Chondrocyte (in vitro differentiated cells): ENCODE results near the gene HNRNPDL. TPM values are rescaled to one million over a fixed set of nuclear protein-coding genes. Genes with fewer than 3 reads are reported as not detected.
A peak's percentile ranks its signal among the peaks of the same experiment; 100 is the strongest.

Experiments
- DNase-seq: peaks from one replicate; pipeline ENCODE4 v3.0.0; 2021; ENCODE audit warnings: mixed read lengths, low spot score
- H3K27ac Mint-ChIP-seq: one replicate; pipeline ENCODE4 v1.8.0; 2021; ENCODE audit warnings: mild to moderate bottlenecking, moderate library complexity, mixed read lengths; ENCODE audit not compliant: unreplicated experiment
- H3K27me3 Mint-ChIP-seq: 2 replicates; pipeline ENCODE4 v1.8.0; 2021; ENCODE audit warnings: low read depth, mixed read lengths
- H3K36me3 Mint-ChIP-seq: 2 replicates; pipeline ENCODE4 v1.8.0; 2021; ENCODE audit warnings: low read depth, mixed read lengths
- H3K4me1 Mint-ChIP-seq: 2 replicates; pipeline ENCODE4 v1.8.0; 2021; ENCODE audit warnings: low read depth, mild to moderate bottlenecking, mixed read lengths
- H3K4me3 Mint-ChIP-seq: one replicate; pipeline ENCODE4 v1.8.0; 2021; ENCODE audit warnings: mild to moderate bottlenecking, moderate library complexity, mixed read lengths; ENCODE audit not compliant: unreplicated experiment
- H3K9me3 Mint-ChIP-seq: 2 replicates; pipeline ENCODE4 v1.8.0; 2021; ENCODE audit warnings: low read depth, mixed read lengths
- total RNA-seq: library from RNA; stranded (reverse); gene quantifications from 3 replicates; pipeline ENCODE4 v1.2.1, GENCODE V29; 2021
- TF ChIP-seq, protein P1 (sequence below): fragments of 200-600 bp; sonication (generic); IDR thresholded peaks from 2 replicates; pipeline ENCODE4 v1.5.0; 2021; ENCODE audit warnings: antibody characterized with exemption, mild to moderate bottlenecking, moderate library complexity

HNRNPDL gene
- total RNA-seq, 1 donor from 2014 or later: 211 TPM

DNA sequence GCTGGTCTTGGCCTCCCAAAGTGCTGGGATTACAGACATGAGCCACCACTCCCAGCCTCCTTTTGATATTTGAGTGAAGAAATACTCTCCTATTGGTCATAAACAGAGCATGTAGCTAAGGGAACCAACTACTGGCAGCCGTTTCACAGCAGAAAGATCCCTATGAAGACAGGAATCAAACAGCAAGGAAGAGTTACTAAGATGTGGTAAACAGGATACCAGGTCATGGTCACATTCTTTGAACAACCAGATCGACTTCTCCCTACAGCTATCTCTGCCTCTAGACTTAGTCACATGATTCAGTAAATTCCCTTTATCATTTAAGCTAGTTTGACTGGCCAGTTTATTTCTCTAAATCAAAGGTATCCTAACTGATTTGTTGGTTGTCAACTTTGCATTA lies 47.5 kb downstream of the HNRNPDL start:
- Mint-ChIP-seq H3K36me3 (peaks cover 3% of the 10 kb centered on the region), H3K4me3 (no peak overlapping the region), H3K9me3 (peaks cover 8% of the 10 kb centered on the region), H3K27ac (no peak overlapping the region), H3K4me1 (peaks cover 5% of the 10 kb centered on the region), H3K27me3 (no peaks in the 10 kb centered on the region)
- no peak for DNase-seq
- TF ChIP-seq, protein P1, sequence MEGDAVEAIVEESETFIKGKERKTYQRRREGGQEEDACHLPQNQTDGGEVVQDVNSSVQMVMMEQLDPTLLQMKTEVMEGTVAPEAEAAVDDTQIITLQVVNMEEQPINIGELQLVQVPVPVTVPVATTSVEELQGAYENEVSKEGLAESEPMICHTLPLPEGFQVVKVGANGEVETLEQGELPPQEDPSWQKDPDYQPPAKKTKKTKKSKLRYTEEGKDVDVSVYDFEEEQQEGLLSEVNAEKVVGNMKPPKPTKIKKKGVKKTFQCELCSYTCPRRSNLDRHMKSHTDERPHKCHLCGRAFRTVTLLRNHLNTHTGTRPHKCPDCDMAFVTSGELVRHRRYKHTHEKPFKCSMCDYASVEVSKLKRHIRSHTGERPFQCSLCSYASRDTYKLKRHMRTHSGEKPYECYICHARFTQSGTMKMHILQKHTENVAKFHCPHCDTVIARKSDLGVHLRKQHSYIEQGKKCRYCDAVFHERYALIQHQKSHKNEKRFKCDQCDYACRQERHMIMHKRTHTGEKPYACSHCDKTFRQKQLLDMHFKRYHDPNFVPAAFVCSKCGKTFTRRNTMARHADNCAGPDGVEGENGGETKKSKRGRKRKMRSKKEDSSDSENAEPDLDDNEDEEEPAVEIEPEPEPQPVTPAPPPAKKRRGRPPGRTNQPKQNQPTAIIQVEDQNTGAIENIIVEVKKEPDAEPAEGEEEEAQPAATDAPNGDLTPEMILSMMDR: no peak

- H3K27ac Mint-ChIP-seq: no peak overlapping the region
- H3K4me1 Mint-ChIP-seq: peaks cover 7% of the 10 kb centered on the region
- H3K27me3 Mint-ChIP-seq: no peaks in the 10 kb centered on the region
- peaks cover 8% of the 10 kb centered on the region for H3K9me3 Mint-ChIP-seq
- H3K4me3 Mint-ChIP-seq: no peak overlapping the region
- DNase-seq: no peak
- TF ChIP-seq, protein P1: no peak
- peaks cover 4% of the 10 kb centered on the region for H3K36me3 Mint-ChIP-seq
Measured at GRCh38 chr4:82381661-82382296, 48.5 kb downstream of the HNRNPDL start.

- peak overlapping the region; percentile 36 for H3K27ac Mint-ChIP-seq
- H3K27me3 Mint-ChIP-seq: no peaks in the 10 kb centered on the region
- TF ChIP-seq, protein P1: no peak
- peaks cover 6% of the 10 kb centered on the region for H3K36me3 Mint-ChIP-seq
- peaks cover 11% of the 10 kb centered on the region for H3K4me1 Mint-ChIP-seq
- DNase-seq: no peak
- no peak overlapping the region for H3K4me3 Mint-ChIP-seq
- H3K9me3 Mint-ChIP-seq: peaks cover 8% of the 10 kb centered on the region
Measured at GRCh38 chr4:82381235-82381634, 49.0 kb downstream of the HNRNPDL start.

DNA sequence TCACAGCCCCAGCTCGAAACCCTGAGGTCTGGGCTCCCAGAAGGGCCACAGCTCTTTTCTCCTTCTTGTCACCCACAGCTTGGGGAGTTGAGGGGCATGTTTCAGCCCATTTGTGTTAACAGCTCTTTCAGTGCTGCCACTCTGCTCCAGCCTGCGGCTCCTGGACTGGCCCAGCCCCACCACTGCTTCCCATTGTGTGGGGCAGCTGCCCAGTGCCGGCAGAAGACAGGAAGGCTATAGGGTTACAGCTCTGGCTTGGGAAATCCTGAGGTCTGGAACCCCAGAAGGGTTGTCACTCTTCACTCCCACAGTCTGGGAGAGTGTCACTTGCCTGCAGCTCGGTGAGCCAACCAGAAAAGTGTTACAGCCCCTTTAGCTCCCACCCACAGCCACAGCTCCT lies 49.4 kb downstream of the HNRNPDL start:
- DNase-seq: peak; percentile 63
- Mint-ChIP-seq H3K27ac (no peak overlapping the region), H3K9me3 (peaks cover 6% of the 10 kb centered on the region), H3K4me3 (no peak overlapping the region), H3K4me1 (peaks cover 15% of the 10 kb centered on the region), H3K27me3 (no peaks in the 10 kb centered on the region), H3K36me3 (peaks cover 6% of the 10 kb centered on the region)
- TF ChIP-seq, protein P1: no peak

- H3K27me3 Mint-ChIP-seq: no peaks in the 10 kb centered on the region
- no peak overlapping the region for H3K4me3 Mint-ChIP-seq
- peaks cover 19% of the 10 kb centered on the region for H3K4me1 Mint-ChIP-seq
- no peak overlapping the region for H3K27ac Mint-ChIP-seq
- peaks cover 1% of the 10 kb centered on the region for H3K9me3 Mint-ChIP-seq
- no peak for DNase-seq
- H3K36me3 Mint-ChIP-seq: peaks cover 6% of the 10 kb centered on the region
- TF ChIP-seq, protein P1: no peak
Measured at GRCh38 chr4:82380344-82380743, 49.9 kb downstream of the HNRNPDL start.
